Raji (cell line): ENCODE data around the gene LDHB.

Experiments
- POLR2A ChIP-seq: IDR thresholded peaks from 2 replicates; pipeline ENCODE4 v1.6.1; 2011; ENCODE audit warnings: low read depth, low read length, control low read depth; ENCODE audit not compliant: insufficient read depth

LDHB gene

GRCh38 chr12:21631367-21631766 lies 26.3 kb downstream of the LDHB start:
- TF ChIP-seq POLR2A, result no peak

- TF ChIP-seq POLR2A, result no peak
These were observed 29.7 kb downstream of the LDHB start for GRCh38 chr12:21627924-21628323.

- no peak for TF ChIP-seq POLR2A
These were observed 39.1 kb downstream of the LDHB start for GRCh38 chr12:21618566-21618965.

GRCh38 chr12:21617030-21617429 lies 40.6 kb downstream of the LDHB start:
- TF ChIP-seq POLR2A, result no peak

- no peak for TF ChIP-seq POLR2A
These were observed 42.2 kb downstream of the LDHB start for GRCh38 chr12:21615431-21615830.

- TF ChIP-seq POLR2A, result no peak
These were observed 43.1 kb downstream of the LDHB start for GRCh38 chr12:21614506-21614905.

- no peak for TF ChIP-seq POLR2A
These were observed 43.7 kb downstream of the LDHB start for GRCh38 chr12:21613931-21614330.

- TF ChIP-seq POLR2A, result no peak
These were observed 49.4 kb downstream of the LDHB start for GRCh38 chr12:21608196-21608595.

GRCh38 chr12:21607701-21608100 lies 49.9 kb downstream of the LDHB start:
- TF ChIP-seq POLR2A, result no peak

- TF ChIP-seq POLR2A, result no peak
These were observed 51.5 kb downstream of the LDHB start for GRCh38 chr12:21606175-21606574.

- no peak for TF ChIP-seq POLR2A
These were observed 53.2 kb downstream of the LDHB start, which contains the start of gene GYS2 for GRCh38 chr12:21604245-21605101. TSS of gene GYS2 (minus strand) at chr12:21604847. CDS start at chr12:21604592, 255 bp downstream.

GRCh38 chr12:21602774-21603173 lies 54.9 kb downstream of the LDHB start:
- TF ChIP-seq POLR2A, result no peak

- TF ChIP-seq POLR2A, result no peak
These were observed 57.4 kb downstream of the LDHB start for GRCh38 chr12:21600196-21600595.

GRCh38 chr12:21599143-21599999 lies 58.3 kb downstream of the LDHB start:
- no peak for TF ChIP-seq POLR2A

- TF ChIP-seq POLR2A, result no peak
These were observed 59.0 kb downstream of the LDHB start for GRCh38 chr12:21598651-21599050.

- TF ChIP-seq POLR2A, result no peak
These were observed 72.2 kb downstream of the LDHB start for GRCh38 chr12:21585485-21585884.
